CD14-positive monocyte (primary cell): ENCODE measurements around the gene CT47C1. TPM values are rescaled to one million over a fixed set of nuclear protein-coding genes. Genes with fewer than 3 reads are reported as not detected.

ENCODE experiments used
- DNase-seq, 3 donors: peaks; one replicate each; pipeline ENCODE4 v3.0.0-alpha.2; 2011 to 2022
- H2AFZ ChIP-seq: 2 replicates; pipeline ENCODE4 v1.6.0; 2012; ENCODE audit warnings: mild to moderate bottlenecking, low read depth, low read length, inconsistent platforms; ENCODE audit not compliant: insufficient read depth, poor library complexity, severe bottlenecking
- H3K27ac ChIP-seq, 2 donors: 1 replicate in 1 of 2; 2 replicates in 1 of 2; pipeline ENCODE4 v1.5.1; 2012 to 2013; ENCODE audit warnings: low read length in 2 of 2, control low read depth in 1 of 2, inconsistent platforms in 1 of 2, low read depth in 1 of 2, mild to moderate bottlenecking in 1 of 2
- H3K27me3 ChIP-seq, 2 donors: one replicate each; pipeline versions ENCODE4 v1.6.0 to v1.6.1; 2011 to 2013; ENCODE audit warnings: low read length in 2 of 2; ENCODE audit not compliant: control insufficient read depth in 2 of 2, insufficient read depth in 2 of 2
- H3K36me3 ChIP-seq, 2 donors: replicated peaks in 1 of 2; 1 replicate in 1 of 2; 2 replicates in 1 of 2; pipeline versions ENCODE4 v1.5.1 to v1.6.1; 2012 to 2013; ENCODE audit warnings: low read length in 2 of 2, control low read depth in 1 of 2, inconsistent platforms in 1 of 2, mild to moderate bottlenecking in 1 of 2; ENCODE audit not compliant: insufficient read depth in 2 of 2, control insufficient read depth in 1 of 2
- H3K4me1 ChIP-seq, 2 donors: 1 replicate in 1 of 2; 2 replicates in 1 of 2; pipeline versions ENCODE4 v1.5.1 to v1.6.1; 2012 to 2013; ENCODE audit warnings: low read length in 2 of 2, control low read depth in 1 of 2, inconsistent platforms in 1 of 2, mild to moderate bottlenecking in 1 of 2, moderate library complexity in 1 of 2; ENCODE audit not compliant: insufficient read depth in 2 of 2, control insufficient read depth in 1 of 2
- H3K4me2 ChIP-seq: replicated peaks from 2 replicates; pipeline ENCODE3; 2012; ENCODE audit warnings: low read length, moderate library complexity, mild to moderate bottlenecking; ENCODE audit not compliant: poor library complexity, severe bottlenecking; ENCODE audit errors: extremely low read depth
- H3K4me3 ChIP-seq, 3 experiments: fragments of 200-600 bp in 1 of 3; sonication (generic) in 1 of 3; replicated peaks in 1 of 3; 1 replicate in 2 of 3; 2 replicates in 1 of 3; pipeline ENCODE4 v1.5.1; 2011 to 2013; ENCODE audit warnings: low read length in 3 of 3, mild to moderate bottlenecking in 3 of 3, control low read depth in 2 of 3, low read depth in 2 of 3, inconsistent platforms in 1 of 3, moderate library complexity in 1 of 3
- H3K79me2 ChIP-seq: 2 replicates; pipeline ENCODE4 v1.6.0; 2012; ENCODE audit warnings: mild to moderate bottlenecking, control low read depth, inconsistent platforms, low read length, moderate library complexity; ENCODE audit not compliant: insufficient read depth
- H3K9ac ChIP-seq: 2 replicates; pipeline ENCODE4 v1.6.0; 2017; ENCODE audit warnings: low read length, mild to moderate bottlenecking; ENCODE audit not compliant: insufficient read depth, poor library complexity, severe bottlenecking
- H3K9me3 ChIP-seq, 2 donors: replicated peaks in 1 of 2; 1 replicate in 1 of 2; 2 replicates in 1 of 2; pipeline versions ENCODE4 v1.5.1 to v1.6.1; 2012 to 2013; ENCODE audit warnings: low read length in 2 of 2, control low read depth in 1 of 2; ENCODE audit not compliant: control insufficient read depth in 1 of 2, insufficient read depth in 1 of 2
- H4K20me1 ChIP-seq: 2 replicates; pipeline ENCODE4 v1.6.0; 2012; ENCODE audit warnings: mild to moderate bottlenecking, low read length, control low read depth, moderate library complexity; ENCODE audit not compliant: insufficient read depth
- H3K27ac Mint-ChIP-seq, 7 donors: one replicate each; pipeline ENCODE4 v1.8.0; 2020; ENCODE audit warnings: mild to moderate bottlenecking in 7 of 7, mixed read lengths in 7 of 7, moderate library complexity in 6 of 7, inconsistent platforms in 2 of 7
- H3K27me3 Mint-ChIP-seq, 3 donors: one replicate each; pipeline ENCODE4 v1.8.0; 2021 to 2022; ENCODE audit warnings: low read depth in 3 of 3, mild to moderate bottlenecking in 3 of 3, mixed read lengths in 3 of 3, moderate library complexity in 3 of 3, inconsistent platforms in 1 of 3
- H3K36me3 Mint-ChIP-seq, 2 donors: one replicate each; pipeline ENCODE4 v1.8.0; 2020; ENCODE audit warnings: mixed read lengths in 2 of 2, inconsistent platforms in 1 of 2, mild to moderate bottlenecking in 1 of 2
- H3K4me1 Mint-ChIP-seq: one replicate; pipeline ENCODE4 v1.8.0; 2020; ENCODE audit warnings: mild to moderate bottlenecking, mixed read lengths
- H3K4me3 Mint-ChIP-seq, 2 donors: one replicate each; pipeline ENCODE4 v1.8.0; 2020; ENCODE audit warnings: mild to moderate bottlenecking in 2 of 2, mixed read lengths in 2 of 2, moderate library complexity in 1 of 2
- H3K9me3 Mint-ChIP-seq, 7 donors: one replicate each; pipeline ENCODE4 v1.8.0; 2020 to 2022; ENCODE audit warnings: mixed read lengths in 7 of 7, mild to moderate bottlenecking in 6 of 7, moderate library complexity in 6 of 7, inconsistent platforms in 2 of 7
- CTCF ChIP-seq: fragments of 200-600 bp; IDR thresholded peaks from one replicate; pipeline ENCODE4 v1.8.0; 2022; ENCODE audit warnings: antibody characterized with exemption, mild to moderate bottlenecking
- WGBS: methylation state at CpG from one replicate; pipeline ENCODE4 v1.1.5; 2013; ENCODE audit warnings: missing lambda C conversion rate; ENCODE audit not compliant: insufficient coverage; 5-methylcytosine and 5-hydroxymethylcytosine counted together
- intact Hi-C, 2 donors: fragments of 100-400 bp; cut with micrococcal nuclease; formaldehyde crosslinking; loops; one replicate each; pipeline versions ENCODE4 v1.15.0 to v1.15.1; 2023
- polyA plus RNA-seq, 3 donors: library from polyadenylated mRNA; depleted of rRNA in 1 of 3; unstranded in 2 of 3; stranded (reverse) in 1 of 3; fragments of 300-500 nt in 2 of 3; fragments of >200 nt in 1 of 3; fragmentation: Illumina TruSeq in 2 of 3; gene quantifications; 1 replicate in 2 of 3; 2 replicates in 1 of 3; pipeline ENCODE4 v1.2.3, GENCODE V29; 2012 to 2021

Gene CT47C1
- polyA plus RNA-seq, 3 donors = not detected

- WGBS = no CpG with 5 or more reads among the region's 3 CpGs
These were observed 30.8 kb upstream of the CT47C1 start for GRCh38 chrX:119042040-119042439.

GRCh38 chrX:119042996-119043395 lies 29.8 kb upstream of the CT47C1 start:
- Mint-ChIP-seq H3K9me3 (peaks cover 0 to 2% (median 0%) of the 10 kb centered on the region in 7 donors), H3K27ac (no peak overlapping the region), H3K27me3 (peaks cover 0 to 10% (median 4%) of the 10 kb centered on the region in 3 donors), H3K4me3 (no peak overlapping the region), H3K4me1 (peaks cover 4% of the 10 kb centered on the region), H3K36me3 (no peaks in the 10 kb centered on the region)
- H3K36me3 ChIP-seq = no peaks in the 10 kb centered on the region
- H3K79me2 ChIP-seq = no peaks in the 10 kb centered on the region
- H3K4me3 ChIP-seq = no peak overlapping the region
- no peak overlapping the region for H3K4me2 ChIP-seq
- DNase-seq = no peak
- H4K20me1 ChIP-seq = no peaks in the 10 kb centered on the region
- no peak for TF ChIP-seq CTCF
- H3K27me3 ChIP-seq = no peaks in the 10 kb centered on the region
- no CpG with 5 or more reads among the region's 1 CpG for WGBS
- intact Hi-C loops = no loop called here
- H2AFZ ChIP-seq = no peak overlapping the region
- H3K4me1 ChIP-seq = no peaks in the 10 kb centered on the region
- no peak overlapping the region for H3K27ac ChIP-seq
- H3K9ac ChIP-seq = no peak overlapping the region
- H3K9me3 ChIP-seq = no peaks in the 10 kb centered on the region

More at GRCh38 chrX:119042040-119042439, 30.8 kb upstream of the CT47C1 start:
- no peak overlapping the region for H3K9ac ChIP-seq
- no peaks in the 10 kb centered on the region for H3K4me1 ChIP-seq
- Mint-ChIP-seq H3K36me3 (no peaks in the 10 kb centered on the region), H3K9me3 (peaks cover 0 to 1% (median 0%) of the 10 kb centered on the region in 7 donors), H3K4me1 (peaks cover 4% of the 10 kb centered on the region), H3K27ac (no peak overlapping the region), H3K4me3 (no peak overlapping the region), H3K27me3 (peaks cover 0 to 9% (median 2%) of the 10 kb centered on the region in 3 donors)
- H3K27me3 ChIP-seq = no peaks in the 10 kb centered on the region
- TF ChIP-seq CTCF = no peak
- no peak overlapping the region for H3K27ac ChIP-seq
- H3K4me2 ChIP-seq = no peak overlapping the region
- H3K9me3 ChIP-seq = no peaks in the 10 kb centered on the region
- H3K36me3 ChIP-seq = no peaks in the 10 kb centered on the region
- intact Hi-C loops = no loop called here
- no peaks in the 10 kb centered on the region for H3K79me2 ChIP-seq
- no peaks in the 10 kb centered on the region for H4K20me1 ChIP-seq
- no peak overlapping the region for H2AFZ ChIP-seq
- H3K4me3 ChIP-seq = no peak overlapping the region
- DNase-seq = no peak
